Measurements from ENCODE around the gene PRKAG2.

DNA sequence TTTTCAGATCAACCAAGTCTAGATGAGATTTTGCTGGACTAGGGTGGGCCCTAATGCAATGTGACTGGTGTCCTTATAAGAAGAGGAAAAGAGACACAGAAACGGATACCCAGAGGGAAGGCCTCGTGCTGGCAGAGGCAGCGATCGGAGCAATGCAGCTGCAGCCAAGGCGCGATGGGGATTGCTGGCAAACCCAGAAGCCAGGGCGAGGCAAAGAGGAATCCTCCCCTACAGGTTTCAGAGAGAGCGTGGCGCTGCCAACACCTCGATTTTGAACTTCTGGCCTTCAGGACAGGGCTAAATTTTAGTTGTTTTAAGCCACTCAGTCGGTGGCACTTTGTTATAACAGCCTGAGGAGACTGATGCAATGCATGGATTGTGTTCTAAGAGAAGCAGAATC, 200.2 kb downstream of the PRKAG2 start:
- TF ChIP-seq RAD21 (IDR thresholded peaks at IDR 0.05; ENCODE audit: low read depth) (no peak), CEBPB (IDR thresholded peaks at IDR 0.05) (no peak), CREB1 (IDR thresholded peaks at IDR 0.05; ENCODE audit: low read depth) (no peak), TCF12 (IDR thresholded peaks at IDR 0.05; ENCODE audit: low read depth) (no peak), YY1 (IDR thresholded peaks at IDR 0.05; ENCODE audit: low read depth) (no peak), NFIC (IDR thresholded peaks at IDR 0.05) (no peak), TEAD4 (IDR thresholded peaks at IDR 0.05) (0 out of 2 replicates have a peak, but pooled peaks have one; percentile 20), EP300 (IDR thresholded peaks at IDR 0.05; ENCODE audit: borderline replicate concordance) (no peak)
- TF ChIP-seq, protein P1, sequence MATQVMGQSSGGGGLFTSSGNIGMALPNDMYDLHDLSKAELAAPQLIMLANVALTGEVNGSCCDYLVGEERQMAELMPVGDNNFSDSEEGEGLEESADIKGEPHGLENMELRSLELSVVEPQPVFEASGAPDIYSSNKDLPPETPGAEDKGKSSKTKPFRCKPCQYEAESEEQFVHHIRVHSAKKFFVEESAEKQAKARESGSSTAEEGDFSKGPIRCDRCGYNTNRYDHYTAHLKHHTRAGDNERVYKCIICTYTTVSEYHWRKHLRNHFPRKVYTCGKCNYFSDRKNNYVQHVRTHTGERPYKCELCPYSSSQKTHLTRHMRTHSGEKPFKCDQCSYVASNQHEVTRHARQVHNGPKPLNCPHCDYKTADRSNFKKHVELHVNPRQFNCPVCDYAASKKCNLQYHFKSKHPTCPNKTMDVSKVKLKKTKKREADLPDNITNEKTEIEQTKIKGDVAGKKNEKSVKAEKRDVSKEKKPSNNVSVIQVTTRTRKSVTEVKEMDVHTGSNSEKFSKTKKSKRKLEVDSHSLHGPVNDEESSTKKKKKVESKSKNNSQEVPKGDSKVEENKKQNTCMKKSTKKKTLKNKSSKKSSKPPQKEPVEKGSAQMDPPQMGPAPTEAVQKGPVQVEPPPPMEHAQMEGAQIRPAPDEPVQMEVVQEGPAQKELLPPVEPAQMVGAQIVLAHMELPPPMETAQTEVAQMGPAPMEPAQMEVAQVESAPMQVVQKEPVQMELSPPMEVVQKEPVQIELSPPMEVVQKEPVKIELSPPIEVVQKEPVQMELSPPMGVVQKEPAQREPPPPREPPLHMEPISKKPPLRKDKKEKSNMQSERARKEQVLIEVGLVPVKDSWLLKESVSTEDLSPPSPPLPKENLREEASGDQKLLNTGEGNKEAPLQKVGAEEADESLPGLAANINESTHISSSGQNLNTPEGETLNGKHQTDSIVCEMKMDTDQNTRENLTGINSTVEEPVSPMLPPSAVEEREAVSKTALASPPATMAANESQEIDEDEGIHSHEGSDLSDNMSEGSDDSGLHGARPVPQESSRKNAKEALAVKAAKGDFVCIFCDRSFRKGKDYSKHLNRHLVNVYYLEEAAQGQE (IDR thresholded peaks at IDR 0.05; ENCODE audit: low read depth): no peak
- TF ChIP-seq, protein P2, sequence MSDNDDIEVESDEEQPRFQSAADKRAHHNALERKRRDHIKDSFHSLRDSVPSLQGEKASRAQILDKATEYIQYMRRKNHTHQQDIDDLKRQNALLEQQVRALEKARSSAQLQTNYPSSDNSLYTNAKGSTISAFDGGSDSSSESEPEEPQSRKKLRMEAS (IDR thresholded peaks at IDR 0.05): peak; percentile 74
- TF ChIP-seq, protein P3, sequence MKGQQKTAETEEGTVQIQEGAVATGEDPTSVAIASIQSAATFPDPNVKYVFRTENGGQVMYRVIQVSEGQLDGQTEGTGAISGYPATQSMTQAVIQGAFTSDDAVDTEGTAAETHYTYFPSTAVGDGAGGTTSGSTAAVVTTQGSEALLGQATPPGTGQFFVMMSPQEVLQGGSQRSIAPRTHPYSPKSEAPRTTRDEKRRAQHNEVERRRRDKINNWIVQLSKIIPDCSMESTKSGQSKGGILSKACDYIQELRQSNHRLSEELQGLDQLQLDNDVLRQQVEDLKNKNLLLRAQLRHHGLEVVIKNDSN (IDR thresholded peaks at IDR 0.05): no peak
